Activated CD8-positive, alpha-beta memory T cell treated with anti-CD3 and anti-CD28 coated beads for 36 hours (primary cell): ENCODE data around the gene THADA. TPM values are rescaled to one million over a fixed set of nuclear protein-coding genes. Genes with fewer than 3 reads are reported as not detected.

Experiments
- CTCF ChIA-PET: fragments of 350-600 bp; sonication (Branson Sonifier 250); formaldehyde crosslinking; loops from one replicate; lab custom pipeline; 2021; ENCODE audit warnings: antibody characterized with exemption; lab: Charles Lee
- POLR2A ChIA-PET: fragments of 350-600 bp; sonication (Branson Sonifier 250); formaldehyde crosslinking; loops from one replicate; lab custom pipeline; 2021; ENCODE audit warnings: antibody characterized with exemption; lab: Charles Lee
- total RNA-seq, 2 experiments: library from RNA; stranded (reverse); gene quantifications; one replicate each; pipeline ENCODE4 v1.2.3, GENCODE V29; 2021

Gene THADA
- total RNA-seq, 2 experiments from 2014 or later, result 52.7 to 54.2 TPM

DNA sequence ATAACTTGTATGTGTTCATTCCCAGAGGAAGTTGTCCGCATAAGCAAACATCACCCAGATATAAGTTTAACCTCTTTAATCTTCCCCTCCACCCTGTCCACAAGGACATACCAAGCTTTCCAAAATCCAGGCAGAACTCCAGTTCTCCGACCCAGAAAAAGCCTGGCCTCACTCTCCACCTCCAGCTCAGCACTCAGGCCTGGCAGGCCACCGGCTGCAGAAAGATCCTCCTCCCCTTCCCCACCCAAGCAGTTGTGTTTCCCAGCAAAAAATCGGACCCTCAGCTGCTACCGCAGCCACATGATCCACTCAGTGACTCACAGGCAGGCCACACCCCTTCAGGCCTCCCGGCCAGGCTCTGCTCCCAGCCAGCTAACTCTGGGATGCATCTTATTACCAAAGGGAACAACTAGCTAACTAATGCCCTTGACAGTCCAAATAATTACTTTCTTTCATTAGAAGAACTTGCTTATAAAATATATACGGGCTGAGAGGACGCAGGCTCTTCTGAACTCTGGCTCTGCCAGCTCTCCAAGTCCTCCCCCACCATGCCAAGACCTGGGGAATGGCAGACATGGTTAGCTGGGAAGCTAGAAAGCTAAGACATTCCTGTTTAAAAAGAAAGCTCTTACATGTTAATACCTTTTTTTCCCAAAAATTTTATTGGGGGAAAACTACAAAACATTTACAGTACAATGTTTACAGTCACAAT lies 373.9 kb downstream of the THADA start:
- ChIA-PET CTCF (interaction anchor here (0.6 to 15.1 kb wide), 4 partner anchors 47 to 86 kb away, joined by 3 to 367 read pairs (median 10); no protein-coding TSS in a partner anchor), POLR2A (interaction anchor here (1.0 to 8.2 kb wide), 6 partner anchors 44 to 89 kb away, joined by 4 to 129 read pairs (median 7); no protein-coding TSS in a partner anchor)

DNA sequence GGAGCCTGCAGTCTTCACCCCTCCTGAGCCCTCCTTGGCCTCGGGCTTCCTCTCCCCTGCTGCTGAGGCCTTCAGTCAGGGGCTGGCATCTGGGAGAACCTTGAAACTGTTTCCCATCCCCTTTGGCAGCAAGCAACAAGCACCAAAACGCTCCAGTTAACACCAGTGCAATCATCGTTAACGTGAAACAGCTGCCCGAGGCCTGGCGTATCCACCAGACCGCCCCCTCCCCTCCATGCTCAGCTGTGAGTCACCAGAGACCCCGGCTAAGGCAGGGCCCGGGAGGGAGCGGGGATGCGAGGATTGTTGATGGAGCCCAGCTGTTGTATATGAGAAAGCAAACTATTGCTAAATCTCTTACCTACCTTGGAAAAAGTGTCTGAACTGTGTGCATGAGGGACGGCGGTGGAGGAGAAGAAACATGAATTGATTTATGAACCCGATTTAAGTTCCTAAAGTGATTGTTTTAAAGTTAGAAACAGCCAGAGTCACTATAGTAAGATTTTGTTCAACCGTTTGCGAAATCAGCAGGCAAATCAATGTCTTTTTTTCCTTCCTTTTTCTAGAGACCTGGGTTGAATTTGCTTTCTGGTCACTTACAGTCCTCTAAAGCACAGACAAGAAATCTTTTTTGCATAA lies 374.6 kb downstream of the THADA start:
- ChIA-PET POLR2A (interaction anchor here (1.0 to 8.2 kb wide), 6 partner anchors 43 to 88 kb away, joined by 4 to 129 read pairs (median 7); no protein-coding TSS in a partner anchor), CTCF (interaction anchor here (0.6 to 15.1 kb wide), 7 partner anchors 47 to 86 kb away, joined by 3 to 367 read pairs (median 5); no protein-coding TSS in a partner anchor)

DNA sequence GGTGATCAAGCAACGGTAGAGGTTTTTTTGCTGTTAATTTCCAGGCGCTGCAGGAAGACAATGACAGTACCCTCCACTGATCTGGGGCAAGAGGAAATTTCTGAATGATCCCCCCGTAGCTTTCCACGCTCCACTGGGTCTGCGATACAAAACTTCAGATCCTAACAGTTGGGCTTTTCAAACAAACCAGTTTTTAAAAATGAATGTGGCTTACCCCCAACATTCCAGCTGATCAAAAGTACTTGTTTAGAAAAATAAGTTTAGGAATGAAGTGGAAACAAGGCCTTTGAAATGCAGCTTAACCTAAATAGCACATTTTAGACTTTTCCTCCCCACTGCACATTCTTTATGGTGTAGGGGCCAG lies 375.1 kb downstream of the THADA start:
- ChIA-PET CTCF (interaction anchor here (0.5 to 15.1 kb wide), 7 partner anchors 46 to 463 kb away, joined by 3 to 367 read pairs (median 5); no protein-coding TSS in a partner anchor), POLR2A (interaction anchor here (1.0 to 8.2 kb wide), 5 partner anchors 42 to 88 kb away, joined by 4 to 129 read pairs (median 7); no protein-coding TSS in a partner anchor)

DNA sequence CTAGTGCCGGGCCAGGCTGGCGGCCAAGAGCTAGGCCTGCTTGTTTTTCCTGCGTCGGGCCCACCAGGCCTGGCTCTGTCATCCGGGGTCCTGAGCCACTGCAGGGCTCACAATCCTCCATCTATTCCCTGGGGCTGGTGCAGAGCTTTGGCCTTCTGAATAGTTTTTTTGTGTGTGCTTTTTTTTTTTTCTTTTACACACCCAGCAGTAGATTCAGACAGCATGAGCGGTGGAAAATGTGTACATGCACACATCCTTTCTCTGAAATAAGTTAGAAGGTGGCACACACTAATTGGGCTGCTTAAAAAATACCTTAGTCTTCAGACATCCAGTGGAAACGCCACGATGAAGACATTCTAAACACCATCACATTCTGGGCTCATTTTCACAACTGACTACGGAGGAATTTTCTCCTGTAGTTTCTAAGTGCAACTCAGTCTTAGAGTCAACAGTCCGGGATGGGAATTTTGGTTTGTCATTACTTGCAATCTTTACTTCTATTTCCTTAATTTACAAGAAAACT lies 375.5 kb downstream of the THADA start:
- ChIA-PET POLR2A (interaction anchor here (0.6 to 8.2 kb wide), 5 partner anchors 32 to 87 kb away, joined by 4 to 129 read pairs (median 7); no protein-coding TSS in a partner anchor), CTCF (interaction anchor here (0.5 to 15.1 kb wide), 9 partner anchors 40 to 463 kb away, joined by 3 to 367 read pairs (median 5); no protein-coding TSS in a partner anchor)

DNA sequence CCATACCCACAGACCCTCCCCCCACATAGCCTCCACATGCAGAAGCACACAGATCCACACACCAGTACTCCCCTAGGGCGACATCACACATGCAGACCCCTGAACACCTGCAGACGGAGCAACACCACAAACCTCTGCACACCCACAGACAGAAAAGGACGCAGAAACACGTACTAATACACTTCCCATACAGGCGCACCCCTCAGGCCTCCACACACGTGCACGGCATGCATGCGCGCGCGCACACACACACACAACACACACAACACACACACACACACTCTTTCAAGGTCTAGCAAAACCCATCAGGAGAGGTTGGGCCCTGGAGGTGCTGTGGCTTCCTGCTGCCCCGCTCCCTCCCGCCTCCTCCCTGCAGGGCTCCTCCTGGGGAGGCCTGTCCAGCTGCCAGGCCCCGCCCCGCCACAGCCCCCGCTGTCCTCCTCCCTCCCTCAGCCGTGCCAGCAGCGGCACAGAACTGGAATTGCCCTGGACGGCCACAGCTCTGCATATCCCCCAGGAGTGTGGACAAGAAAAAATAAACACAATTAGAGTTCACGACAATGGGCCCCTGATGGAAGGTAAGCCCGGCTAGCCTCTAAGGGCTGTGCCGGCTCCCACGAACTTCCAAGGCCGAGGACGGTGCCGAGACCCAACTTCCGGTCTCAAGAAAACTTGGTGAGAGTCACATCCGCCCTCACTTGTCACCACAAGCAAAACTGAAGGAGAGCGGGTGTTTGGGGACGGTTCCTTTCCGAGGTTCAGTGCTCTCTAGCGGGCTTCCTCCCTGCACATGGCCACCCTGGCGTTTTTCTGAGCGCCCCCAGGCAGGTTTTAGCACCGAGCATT lies 376.2 kb downstream of the THADA start:
- CTCF ChIA-PET, result interaction anchor here (0.5 to 15.1 kb wide), 8 partner anchors 24 to 315 kb away, joined by 3 to 367 read pairs (median 5); no protein-coding TSS in a partner anchor
- POLR2A ChIA-PET, result interaction anchor here (0.6 to 8.2 kb wide), 5 partner anchors 31 to 87 kb away, joined by 4 to 129 read pairs (median 7); no protein-coding TSS in a partner anchor

DNA sequence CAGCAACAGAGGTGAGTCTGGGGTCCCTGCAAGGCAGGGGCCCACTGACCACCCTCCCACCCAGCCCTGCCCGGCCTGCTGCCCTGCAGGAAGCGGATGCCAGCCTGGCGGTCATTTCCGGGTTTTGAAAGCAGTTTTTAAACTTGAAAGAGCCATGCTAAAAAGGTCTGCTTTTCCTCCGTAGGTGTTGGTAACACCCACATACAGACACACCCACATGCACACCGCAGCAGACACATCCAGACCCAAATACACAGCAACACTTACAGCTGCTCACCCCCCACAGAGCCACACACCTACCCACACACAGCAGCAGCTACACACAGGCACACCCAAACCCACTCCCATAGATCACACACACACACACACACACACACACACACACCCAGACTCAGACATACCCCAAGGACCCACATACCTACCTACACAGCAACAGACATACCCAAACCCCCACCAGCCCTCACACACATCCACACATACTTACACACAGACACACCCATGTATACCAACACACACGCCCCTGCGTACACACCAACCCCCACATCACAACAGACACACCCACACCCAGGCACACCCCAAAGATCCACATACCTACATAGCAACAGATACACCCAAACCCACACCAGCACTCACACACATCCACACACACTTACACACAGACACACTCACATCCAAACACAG lies 377.0 kb downstream of the THADA start:
- ChIA-PET POLR2A (interaction anchor here (1.5 to 8.2 kb wide), 2 partner anchors 8 to 86 kb away, joined by 8 to 129 read pairs; partner anchors contain the start of gene ZFP36L2), CTCF (interaction anchor here (1.0 to 15.1 kb wide), 4 partner anchors 10 to 83 kb away, joined by 3 to 367 read pairs (median 6); no protein-coding TSS in a partner anchor)

DNA sequence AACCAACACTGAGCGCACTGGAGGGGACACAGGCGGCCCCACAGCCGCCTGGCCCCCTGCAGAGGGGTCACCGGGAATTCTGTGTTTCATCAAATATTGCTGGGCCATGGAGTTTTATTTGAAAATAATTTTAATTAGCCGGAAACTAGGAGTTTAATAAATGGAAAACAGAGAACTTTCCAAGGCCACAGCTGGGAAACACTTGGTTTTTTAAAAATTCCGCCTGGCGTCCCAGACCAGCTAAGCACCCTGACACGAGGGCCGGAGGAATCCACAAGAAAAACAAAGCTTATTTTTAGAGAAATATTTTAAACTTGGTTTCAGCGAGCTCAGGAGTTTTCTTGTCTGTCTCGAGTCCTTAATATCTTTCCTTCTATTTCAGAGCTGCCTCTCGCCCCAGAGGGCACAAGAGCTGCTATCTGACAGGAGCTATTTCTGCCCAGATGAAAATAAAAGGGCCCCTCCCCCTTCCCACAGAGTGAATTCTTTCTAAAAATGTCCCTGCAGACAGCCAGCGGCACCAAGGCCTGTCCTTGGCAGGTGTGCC lies 377.6 kb downstream of the THADA start:
- CTCF ChIA-PET, result interaction anchor here (1.0 to 15.1 kb wide), 3 partner anchors 11 to 83 kb away, joined by 3 to 367 read pairs (median 3); no protein-coding TSS in a partner anchor
- POLR2A ChIA-PET, result interaction anchor here (0.6 to 8.2 kb wide), 3 partner anchors 9 to 85 kb away, joined by 4 to 129 read pairs (median 8); partner anchors contain the start of gene ZFP36L2

DNA sequence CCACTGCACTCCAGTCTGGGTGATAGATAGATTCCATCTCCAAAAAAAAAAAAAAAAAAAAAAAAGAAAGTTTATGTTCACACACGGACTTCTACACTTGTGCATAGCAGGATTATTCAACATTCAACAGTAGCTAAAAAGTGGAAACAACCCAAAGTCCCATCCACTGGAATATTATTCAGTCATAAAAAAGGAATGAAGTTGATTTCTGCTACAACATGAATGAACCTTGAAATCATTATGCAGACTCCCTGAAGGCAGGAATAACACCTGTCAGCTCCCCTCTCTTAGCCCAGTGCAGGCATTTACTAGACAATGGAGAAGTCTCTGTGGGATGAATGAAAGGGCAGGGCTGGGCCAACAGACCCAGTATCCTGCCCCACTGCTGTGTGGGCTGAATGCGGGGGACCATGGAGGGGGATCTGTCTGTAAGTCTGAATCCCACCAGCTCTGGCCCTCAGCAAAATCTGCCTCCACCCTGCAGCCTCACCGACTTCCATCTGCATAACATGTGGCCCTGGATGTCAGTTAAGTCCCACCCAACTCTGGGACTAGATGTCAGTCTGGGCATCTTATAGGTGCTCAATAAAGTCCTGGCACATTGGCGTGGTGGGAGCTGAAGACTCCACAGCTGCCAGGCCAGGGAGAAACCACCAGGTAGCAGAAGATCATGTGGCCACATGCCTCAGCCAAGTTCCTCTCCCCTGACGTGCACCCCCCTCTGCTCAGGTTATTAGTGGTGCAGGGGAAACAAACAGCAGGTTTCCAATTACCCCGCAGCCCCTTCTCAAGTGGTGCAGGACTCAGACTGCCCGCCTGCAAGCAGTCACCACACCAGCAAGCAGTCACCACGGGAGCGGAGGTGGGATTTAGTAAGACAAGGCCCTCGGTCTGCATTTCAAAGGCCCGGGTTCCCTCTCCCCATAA lies 378.3 kb downstream of the THADA start:
- ChIA-PET CTCF (interaction anchor here (0.6 to 15.1 kb wide), 8 partner anchors 10 to 361 kb away, joined by 3 to 367 read pairs (median 4); no protein-coding TSS in a partner anchor), POLR2A (interaction anchor here (0.6 to 8.2 kb wide), 4 partner anchors 9 to 88 kb away, joined by 4 to 129 read pairs (median 14); partner anchors contain the start of gene ZFP36L2)

DNA sequence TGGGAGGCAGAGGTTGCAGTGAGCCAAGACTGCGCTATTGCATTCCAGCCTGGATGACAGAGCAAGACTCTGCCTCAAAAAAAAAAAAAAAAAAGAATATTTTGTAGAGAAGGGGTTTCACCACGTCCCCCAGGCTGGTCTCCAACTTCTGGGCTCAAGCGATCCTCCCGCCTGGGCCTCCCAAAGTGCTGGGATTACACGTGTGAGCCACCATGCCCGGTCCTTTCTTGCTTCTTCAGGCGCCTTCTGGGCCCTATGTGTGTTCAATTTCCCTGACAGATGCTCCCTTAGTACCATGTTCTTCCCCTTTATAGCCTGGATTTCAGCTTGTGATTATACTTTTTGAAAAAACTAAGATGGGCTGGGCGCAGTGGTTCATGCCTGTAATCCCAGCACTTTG lies 379.2 kb downstream of the THADA start:
- POLR2A ChIA-PET, result interaction anchor here (1.2 kb wide), 1 partner anchor 88 kb away, joined by 21 read pairs; no protein-coding TSS in a partner anchor
- CTCF ChIA-PET, result interaction anchor here (0.7 to 15.1 kb wide), 5 partner anchors 9 to 81 kb away, joined by 3 to 367 read pairs (median 4); no protein-coding TSS in a partner anchor

DNA sequence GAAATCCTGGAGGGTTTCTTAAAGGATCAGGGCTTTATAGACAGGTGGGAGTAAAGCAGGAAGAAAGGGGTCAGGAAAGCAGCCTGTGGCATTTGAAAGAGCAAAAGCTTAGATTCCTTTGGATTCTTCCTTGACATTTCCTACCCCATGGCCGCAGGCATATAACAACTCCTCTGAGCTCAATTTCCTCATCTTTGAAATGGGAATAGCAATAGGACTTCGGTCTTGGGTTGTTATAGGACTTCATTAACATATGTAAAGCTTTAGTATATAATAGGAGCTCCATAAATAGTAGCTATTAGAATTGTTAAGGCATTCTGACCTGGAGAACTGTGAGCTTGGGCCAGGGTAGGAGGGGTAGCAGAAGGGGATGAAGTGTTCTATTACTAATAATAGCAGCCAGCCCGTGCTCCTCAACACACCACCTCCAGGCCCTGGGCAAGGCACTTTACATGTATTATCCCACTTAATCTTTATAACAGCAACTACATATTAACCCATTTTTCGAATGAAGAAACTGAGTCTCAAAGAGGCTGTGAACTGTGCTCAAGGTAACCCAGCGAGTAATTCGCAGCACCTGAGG lies 380.1 kb downstream of the THADA start:
- ChIA-PET POLR2A (interaction anchor here (1.2 kb wide), 1 partner anchor 87 kb away, joined by 21 read pairs; no protein-coding TSS in a partner anchor), CTCF (interaction anchor here (0.7 to 15.1 kb wide), 3 partner anchors 13 to 80 kb away, joined by 3 to 367 read pairs (median 3); no protein-coding TSS in a partner anchor)

DNA sequence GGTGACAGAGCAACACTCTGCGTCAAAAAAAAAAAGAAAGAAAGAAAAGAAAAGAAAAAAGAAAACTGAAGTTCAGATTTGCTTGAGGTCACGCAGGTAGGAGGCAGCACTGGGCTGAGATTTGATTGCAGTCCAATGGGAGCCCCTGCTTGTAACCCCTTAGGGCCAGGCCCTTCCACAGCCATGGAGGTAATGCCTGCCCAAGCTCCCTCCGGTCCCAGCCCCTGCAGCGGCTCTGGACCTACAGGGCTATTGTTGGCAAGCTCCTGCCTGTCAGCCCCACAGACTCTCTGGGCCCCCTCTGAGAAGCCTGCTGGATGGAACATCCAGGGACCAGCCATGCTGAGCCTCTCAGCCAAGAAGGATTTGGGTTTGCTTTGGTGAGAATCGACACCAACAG lies 381.6 kb downstream of the THADA start:
- ChIA-PET POLR2A (no interaction called here), CTCF (interaction anchor here (1.1 kb wide), 1 partner anchor 105 kb away, joined by 4 read pairs; no protein-coding TSS in a partner anchor)

DNA sequence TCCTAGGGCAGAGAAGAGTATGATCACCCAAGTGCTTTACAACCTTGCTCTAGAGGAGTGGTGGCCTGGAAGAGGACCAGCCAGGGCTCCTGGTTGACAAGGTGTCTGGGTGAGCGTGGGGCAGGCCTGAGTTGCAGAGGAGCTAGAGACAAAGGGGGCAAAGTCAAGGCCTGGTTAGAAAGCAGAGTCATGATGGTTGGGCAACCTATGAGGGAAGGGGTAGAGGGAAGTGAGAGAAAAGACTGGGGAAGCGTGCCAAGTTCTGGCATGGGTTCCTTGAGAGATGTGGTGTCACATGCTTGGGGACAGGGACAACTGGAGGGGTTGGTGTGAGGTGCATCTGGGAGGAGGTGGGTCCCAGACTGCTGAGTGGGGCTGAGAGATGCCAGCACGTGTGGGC lies 382.9 kb downstream of the THADA start:
- ChIA-PET CTCF (interaction anchor here (0.7 to 1.1 kb wide), 4 partner anchors 16 to 104 kb away, joined by 4 to 6 read pairs (median 4); no protein-coding TSS in a partner anchor), POLR2A (no interaction called here)

DNA sequence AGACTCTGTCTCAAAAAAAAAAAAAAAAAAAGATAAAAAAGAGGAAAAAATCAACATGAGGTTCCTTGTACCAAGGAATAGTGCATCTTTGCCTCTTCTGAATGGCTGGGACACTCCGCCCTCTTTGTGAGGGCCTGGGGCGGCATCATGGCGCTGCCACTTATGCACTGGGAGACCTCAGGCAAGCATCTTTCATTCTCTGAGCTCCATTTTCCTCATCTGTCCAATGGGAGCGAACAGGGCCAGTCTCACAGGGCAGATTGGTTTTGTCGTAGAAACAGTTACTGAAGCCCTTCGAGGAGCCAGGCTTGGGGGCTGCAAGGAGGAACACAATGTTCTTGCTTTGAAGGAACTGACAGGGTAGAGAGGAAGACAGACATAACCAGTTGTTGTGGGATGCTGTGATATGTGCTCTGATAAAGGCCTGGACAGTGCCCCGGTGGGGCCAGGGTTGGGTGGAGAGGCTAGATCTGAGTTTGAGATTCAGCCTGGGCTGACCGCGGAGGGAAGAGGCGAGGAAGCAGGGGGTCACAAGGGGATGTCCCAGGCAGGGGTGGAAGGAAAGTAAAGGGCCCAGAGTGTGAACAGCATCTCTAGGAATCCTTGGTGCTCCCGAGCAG lies 383.5 kb downstream of the THADA start:
- POLR2A ChIA-PET, result no interaction called here
- CTCF ChIA-PET, result interaction anchor here (0.7 to 1.1 kb wide), 2 partner anchors 43 to 69 kb away, joined by 3 to 5 read pairs; no protein-coding TSS in a partner anchor

DNA sequence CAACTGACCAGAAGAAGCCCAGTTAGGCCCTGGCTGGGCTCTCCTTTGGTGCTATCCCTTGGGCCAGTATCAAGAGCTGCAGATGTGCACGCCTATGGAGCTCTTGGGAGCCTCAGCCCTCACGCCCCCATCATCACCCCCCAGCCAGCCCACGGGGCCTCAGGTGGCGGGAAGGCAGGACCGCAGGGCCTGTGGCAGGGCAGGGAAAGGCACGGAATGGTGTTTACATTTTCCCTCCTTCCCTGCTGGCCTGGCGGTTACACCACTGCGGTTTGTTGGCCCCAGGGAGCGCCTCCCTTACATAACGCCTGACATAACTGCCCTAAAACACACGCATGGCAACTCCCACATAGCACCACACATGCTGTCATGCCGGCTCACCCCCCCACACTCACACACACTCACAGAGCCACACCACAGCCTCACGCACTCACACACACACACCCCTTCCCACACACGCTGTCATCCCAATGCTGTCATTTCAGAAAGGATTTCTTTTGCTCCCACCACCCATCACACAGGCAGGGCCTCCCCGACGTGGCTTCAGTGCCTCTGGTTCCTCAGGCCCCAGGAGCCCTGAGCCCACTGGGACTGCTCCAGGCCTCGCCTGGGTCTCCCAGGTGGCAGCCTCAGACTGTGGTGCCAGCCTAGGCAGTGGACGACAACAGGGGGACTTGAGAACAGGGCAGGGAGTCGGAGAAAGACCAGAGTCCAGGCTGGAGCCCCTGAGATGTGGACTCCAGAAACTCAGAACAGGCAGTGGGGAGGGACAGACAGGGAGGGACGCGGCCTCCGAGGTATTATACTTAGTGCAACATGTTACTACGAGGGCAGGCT lies 385.2 kb downstream of the THADA start:
- CTCF ChIA-PET, result interaction anchor here (0.6 to 1.2 kb wide), 3 partner anchors 13 to 83 kb away, joined by 3 read pairs; no protein-coding TSS in a partner anchor

More for the DNA sequence above, 385.2 kb downstream of the THADA start:
- POLR2A ChIA-PET, result interaction anchor here (0.6 kb wide), 1 partner anchor 854 kb away, joined by 3 read pairs; no protein-coding TSS in a partner anchor
